ENCODE results near the gene EPS8L2. TPM values are rescaled to one million over a fixed set of nuclear protein-coding genes. Genes with fewer than 3 reads are reported as not detected.

EPS8L2 gene
- total and polyA plus RNA-seq, 2 of the 13 experiments (the other 11 are each of a cell fraction or from before 2014, with no cell fraction given) = 89.3 to 416 TPM

- TF ChIP-seq ZNF136 (CRISPR knock-in tag; IDR thresholded peaks at IDR 0.05; ENCODE audit: low read depth) (peak; percentile 25; the same call in 1 of the 2 replicates), ZNF841 (CRISPR knock-in tag; IDR thresholded peaks at IDR 0.05; ENCODE audit: borderline replicate concordance) (0 out of 2 replicates have a peak, but pooled peaks have one; percentile 41), PRPF4 (IDR thresholded peaks at IDR 0.05; ENCODE audit: low read depth, low read length, poor library complexity, severe bottlenecking) (no peak), ZNF101 (CRISPR knock-in tag; IDR thresholded peaks at IDR 0.05; ENCODE audit: borderline replicate concordance, low read depth) (no peak), ZNF18 (CRISPR knock-in tag; IDR thresholded peaks at IDR 0.05; ENCODE audit: insufficient replicate concordance) (no peak), ZNF737 (CRISPR knock-in tag; IDR thresholded peaks at IDR 0.05; ENCODE audit: borderline replicate concordance) (no peak), ZNF761 (CRISPR knock-in tag; conservative IDR thresholded peaks at IDR 0.05) (peak; percentile 84; the same call in 1 of the 2 replicates), CBX2 (IDR thresholded peaks at IDR 0.05; ENCODE audit: low read depth, low read length) (no peak), CBX2 (CRISPR knock-in tag; IDR thresholded peaks at IDR 0.05; ENCODE audit: low read depth) (no peak), ZBTB10 (CRISPR knock-in tag; IDR thresholded peaks at IDR 0.05; ENCODE audit: borderline replicate concordance) (no peak; the same call in 1 of the 2 replicates), ISX (CRISPR knock-in tag; conservative IDR thresholded peaks at IDR 0.05) (no peak; the same call in 1 of the 2 replicates), PRDM10 (CRISPR knock-in tag; IDR thresholded peaks at IDR 0.05; ENCODE audit: low read depth) (no peak), ZKSCAN5 (CRISPR knock-in tag; IDR thresholded peaks at IDR 0.05) (no peak), FLYWCH1 (CRISPR knock-in tag; IDR thresholded peaks at IDR 0.05) (no peak), ZNF503 (CRISPR knock-in tag; IDR thresholded peaks at IDR 0.05) (0 out of 2 replicates have a peak, but pooled peaks have one; percentile 25), ZBTB8A (CRISPR knock-in tag; IDR thresholded peaks at IDR 0.05; ENCODE audit: borderline replicate concordance, low read depth) (no peak)
These were observed 41.4 kb downstream of the EPS8L2 start, which contains the start of gene TALDO1 (continued) for GRCh38 chr11:747158-748006.

All from HepG2 (cell line).